ENCODE data around the gene TMEM201. TPM values are rescaled to one million over a fixed set of nuclear protein-coding genes. Genes with fewer than 3 reads are reported as not detected.

TMEM201 gene
- total RNA-seq, 4 donors from 2014 or later: 6.8 to 10.5 (median 8.2) TPM

GRCh38 chr1:9626201-9626608 is 37.5 kb downstream of the TMEM201 start:
- TF ChIP-seq POLR2A (IDR thresholded peaks at IDR 0.05; ENCODE audit: low read depth): no peak
- no peak for TF ChIP-seq EP300 (IDR thresholded peaks at IDR 0.05)
- no peak for TF ChIP-seq POLR2AphosphoS5 (IDR thresholded peaks at IDR 0.05)
- TF ChIP-seq CTCF (IDR thresholded peaks at IDR 0.05): no peak
- intact Hi-C loops (cut with DNase I): loop anchor here (5.0 kb wide), 2 partner anchors 61 to 241 kb away; no protein-coding TSS in a partner anchor

GRCh38 chr1:9628541-9629444 is 40.1 kb downstream of the TMEM201 start:
- DNase-seq (ENCODE audit: extremely low spot score): no peak
- Histone ChIP-seq H3K36me3 (no peaks in the 10 kb centered on the region), H3K27me3 (peaks cover 0 to 16% (median 0%) of the 10 kb centered on the region in 4 donors), H3K4me1 (peaks cover 3 to 16% (median 13%) of the 10 kb centered on the region in 4 donors), H3K9me3 (no peaks in the 10 kb centered on the region), H3K4me3 (no peak overlapping the region), H3K27ac (replicated peaks in 1 of 4) (no peak overlapping the region)
- TF ChIP-seq POLR2A (IDR thresholded peaks at IDR 0.05; ENCODE audit: low read depth) (no peak), EP300 (IDR thresholded peaks at IDR 0.05) (no peak), POLR2AphosphoS5 (IDR thresholded peaks at IDR 0.05) (no peak), CTCF (IDR thresholded peaks at IDR 0.05) (no peak)
- intact Hi-C loops (cut with DNase I): loop anchor here (5.0 kb wide), 2 partner anchors 59 to 239 kb away; no protein-coding TSS in a partner anchor
- 62% methylated on average over 18 of the region's 23 CpGs for WGBS

More at GRCh38 chr1:9626201-9626608, 37.5 kb downstream of the TMEM201 start:
- Histone ChIP-seq H3K4me3 (peak overlapping the region in 1 of 4 donors; percentile 24), H3K27me3 (peaks cover 0 to 23% (median 0%) of the 10 kb centered on the region in 4 donors), H3K27ac (replicated peaks in 1 of 4) (no peak overlapping the region), H3K36me3 (no peaks in the 10 kb centered on the region), H3K9me3 (no peaks in the 10 kb centered on the region), H3K4me1 (peaks cover 3 to 16% (median 13%) of the 10 kb centered on the region in 4 donors)
- no peak for DNase-seq (ENCODE audit: extremely low spot score)
- 63% methylated on average over 9 of the region's 9 CpGs for WGBS

- peaks cover 0 to 12% (median 0%) of the 10 kb centered on the region in 4 donors for H3K27me3 ChIP-seq
- peak overlapping the region in 2 of 4 donors; percentile 3 to 12 for H3K4me3 ChIP-seq
- intact Hi-C loops (cut with DNase I): loop anchor here (5.0 kb wide), 2 partner anchors 58 to 238 kb away; no protein-coding TSS in a partner anchor
- 51% methylated on average over 17 of the region's 29 CpGs for WGBS
- no peak overlapping the region for H3K27ac ChIP-seq (replicated peaks in 1 of 4)
- DNase-seq (ENCODE audit: extremely low spot score): no peak
- H3K4me1 ChIP-seq: peaks cover 3 to 16% (median 13%) of the 10 kb centered on the region in 4 donors
- H3K36me3 ChIP-seq: no peaks in the 10 kb centered on the region
- H3K9me3 ChIP-seq: no peaks in the 10 kb centered on the region
- TF ChIP-seq CTCF (IDR thresholded peaks at IDR 0.05) (no peak), POLR2AphosphoS5 (IDR thresholded peaks at IDR 0.05) (no peak), EP300 (IDR thresholded peaks at IDR 0.05) (no peak), POLR2A (IDR thresholded peaks at IDR 0.05; ENCODE audit: low read depth) (no peak)
Observed at GRCh38 chr1:9629445-9630201, 40.9 kb downstream of the TMEM201 start.

- TF ChIP-seq CTCF (IDR thresholded peaks at IDR 0.05): no peak
- TF ChIP-seq EP300 (IDR thresholded peaks at IDR 0.05): no peak
- TF ChIP-seq POLR2AphosphoS5 (IDR thresholded peaks at IDR 0.05): no peak
- TF ChIP-seq POLR2A (IDR thresholded peaks at IDR 0.05; ENCODE audit: low read depth): no peak
- 79% methylated on average over 8 of the region's 8 CpGs for WGBS
- Histone ChIP-seq H3K27ac (replicated peaks in 1 of 4) (no peak overlapping the region), H3K9me3 (no peaks in the 10 kb centered on the region), H3K4me1 (peaks cover 3 to 16% (median 13%) of the 10 kb centered on the region in 4 donors), H3K36me3 (no peaks in the 10 kb centered on the region), H3K4me3 (peak overlapping the region in 1 of 4 donors; percentile 3), H3K27me3 (peaks cover 0 to 9% (median 0%) of the 10 kb centered on the region in 4 donors)
- intact Hi-C loops (cut with DNase I): no loop called here
- DNase-seq (ENCODE audit: extremely low spot score): no peak
Observed at GRCh38 chr1:9630331-9631111, 41.8 kb downstream of the TMEM201 start.
